CD4-positive, alpha-beta T cell treated with Interleukin-6 for 4 hours (primary cell): Measurements from ENCODE around the gene CLIP4.
"Not testable (repeated sequence)": the region's sequence is repeated elsewhere in the genome, so short reads cannot be mapped to it uniquely, and the experiment has no call there.

Source experiments
- DNase-seq: peaks from one replicate; pipeline ENCODE4 v3.0.0-alpha.2; 2020; ENCODE audit warnings: mixed read lengths

Gene CLIP4

GRCh38 chr2:29105375-29105774 is 9.8 kb upstream of the CLIP4 start:
- no peak for DNase-seq

- no peak for DNase-seq
Observed at GRCh38 chr2:29106256-29106655, 9.0 kb upstream of the CLIP4 start.

GRCh38 chr2:29106980-29107388 is 8.2 kb upstream of the CLIP4 start:
- no peak for DNase-seq

GRCh38 chr2:29107547-29107946 is 7.7 kb upstream of the CLIP4 start:
- not testable (repeated sequence) for DNase-seq

- DNase-seq = no peak
Observed at GRCh38 chr2:29108225-29108624, 7.0 kb upstream of the CLIP4 start.

- no peak for DNase-seq
Observed at GRCh38 chr2:29109246-29109645, 6.0 kb upstream of the CLIP4 start.

- DNase-seq = no peak
Observed at GRCh38 chr2:29110916-29111535, 4.2 kb upstream of the CLIP4 start.

GRCh38 chr2:29112379-29112778 is 2.8 kb upstream of the CLIP4 start:
- DNase-seq = no peak

- no peak for DNase-seq
Observed at GRCh38 chr2:29113027-29113686, 2.1 kb upstream of the CLIP4 start.

GRCh38 chr2:29113891-29114321 is 1.3 kb upstream of the CLIP4 start:
- no peak for DNase-seq

- no peak for DNase-seq
Observed at GRCh38 chr2:29114586-29114945, 649 bp upstream of the CLIP4 start.

GRCh38 chr2:29115797-29116781 is 874 bp downstream of the CLIP4 start:
- DNase-seq = peak; percentile 74

GRCh38 chr2:29117636-29118303 is 2.6 kb downstream of the CLIP4 start:
- no peak for DNase-seq

- DNase-seq = no peak
Observed at GRCh38 chr2:29119211-29119610, 4.0 kb downstream of the CLIP4 start.

GRCh38 chr2:29120846-29121245 is 5.6 kb downstream of the CLIP4 start:
- no peak for DNase-seq

GRCh38 chr2:29123617-29124349 is 8.6 kb downstream of the CLIP4 start:
- no peak for DNase-seq

GRCh38 chr2:29124504-29124903 is 9.3 kb downstream of the CLIP4 start:
- DNase-seq = no peak

- no peak for DNase-seq
Observed at GRCh38 chr2:29129586-29130281, 14.5 kb downstream of the CLIP4 start.

- no peak for DNase-seq
Observed at GRCh38 chr2:29130295-29130694, 15.1 kb downstream of the CLIP4 start.

- DNase-seq = no peak
Observed at GRCh38 chr2:29134933-29135332, 19.7 kb downstream of the CLIP4 start.

- DNase-seq = no peak
Observed at GRCh38 chr2:29139152-29139551, 23.9 kb downstream of the CLIP4 start.

- DNase-seq = no peak
Observed at GRCh38 chr2:29139731-29140130, 24.5 kb downstream of the CLIP4 start.
